ENCODE results near the gene VPREB3.

GRCh38 chr22:23774922-23775436 lies 20.8 kb upstream of the VPREB3 start:
- TF ChIP-seq, protein P1, sequence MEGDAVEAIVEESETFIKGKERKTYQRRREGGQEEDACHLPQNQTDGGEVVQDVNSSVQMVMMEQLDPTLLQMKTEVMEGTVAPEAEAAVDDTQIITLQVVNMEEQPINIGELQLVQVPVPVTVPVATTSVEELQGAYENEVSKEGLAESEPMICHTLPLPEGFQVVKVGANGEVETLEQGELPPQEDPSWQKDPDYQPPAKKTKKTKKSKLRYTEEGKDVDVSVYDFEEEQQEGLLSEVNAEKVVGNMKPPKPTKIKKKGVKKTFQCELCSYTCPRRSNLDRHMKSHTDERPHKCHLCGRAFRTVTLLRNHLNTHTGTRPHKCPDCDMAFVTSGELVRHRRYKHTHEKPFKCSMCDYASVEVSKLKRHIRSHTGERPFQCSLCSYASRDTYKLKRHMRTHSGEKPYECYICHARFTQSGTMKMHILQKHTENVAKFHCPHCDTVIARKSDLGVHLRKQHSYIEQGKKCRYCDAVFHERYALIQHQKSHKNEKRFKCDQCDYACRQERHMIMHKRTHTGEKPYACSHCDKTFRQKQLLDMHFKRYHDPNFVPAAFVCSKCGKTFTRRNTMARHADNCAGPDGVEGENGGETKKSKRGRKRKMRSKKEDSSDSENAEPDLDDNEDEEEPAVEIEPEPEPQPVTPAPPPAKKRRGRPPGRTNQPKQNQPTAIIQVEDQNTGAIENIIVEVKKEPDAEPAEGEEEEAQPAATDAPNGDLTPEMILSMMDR (IDR thresholded peaks at IDR 0.05): no peak
- TF ChIP-seq POLR2A (IDR thresholded peaks at IDR 0.05): no peak
